Psoas muscle (tissue), 8 donors: Measurements from ENCODE around the gene YOD1. TPM values are rescaled to one million over a fixed set of nuclear protein-coding genes. Genes with fewer than 3 reads are reported as not detected.

Source experiments
- ATAC-seq, 4 donors: fragments of 200-7000 bp; cut with Tn5 transposase; one replicate each; pipeline ENCODE4 v1.9.1; 2020; ENCODE audit warnings: moderate library complexity in 3 of 4, mild to moderate bottlenecking in 2 of 4
- DNase-seq, 2 donors: peaks; one replicate each; pipeline ENCODE4 v3.0.0-alpha.2; 2020
- H3K27ac ChIP-seq: fragments of 200-600 bp; one replicate; pipeline ENCODE4 v1.8.0; 2022
- H3K27me3 ChIP-seq, 3 donors: fragments of 200-600 bp in 1 of 3; one replicate each; pipeline versions ENCODE4 v1.6.1 to v1.8.0; 2013 to 2022; ENCODE audit warnings: low read length in 2 of 3, mild to moderate bottlenecking in 2 of 3, moderate library complexity in 1 of 3; ENCODE audit not compliant: insufficient read depth in 3 of 3
- H3K36me3 ChIP-seq, 2 donors: fragments of 200-600 bp in 1 of 2; one replicate each; pipeline versions ENCODE4 v1.6.1 to v1.8.0; 2013 to 2022; ENCODE audit warnings: low read depth in 1 of 2, mild to moderate bottlenecking in 1 of 2, moderate library complexity in 1 of 2; ENCODE audit not compliant: insufficient read depth in 1 of 2
- H3K4me1 ChIP-seq: fragments of 200-600 bp; one replicate; pipeline ENCODE4 v1.8.0; 2022
- H3K4me3 ChIP-seq: fragments of 200-600 bp; one replicate; pipeline ENCODE4 v1.8.0; 2022; ENCODE audit warnings: mild to moderate bottlenecking
- H3K9me3 ChIP-seq: fragments of 200-600 bp; one replicate; pipeline ENCODE4 v1.8.0; 2022
- CTCF ChIP-seq: fragments of 200-600 bp; IDR thresholded peaks from one replicate; pipeline ENCODE4 v1.8.0; 2022; ENCODE audit warnings: antibody characterized with exemption
- WGBS, 3 donors: extraction: QIAGEN DNeasy Blood & Tissue Kit; methylation state at CpG; one replicate each; pipeline versions ENCODE4 v1.1.6 to v1.1.7; 2013; 5-methylcytosine and 5-hydroxymethylcytosine counted together
- intact Hi-C, 2 donors: fragments of 100-400 bp; cut with DNase I; formaldehyde crosslinking; loops; one replicate each; pipeline versions ENCODE4 v1.11.0 to v1.14.2; 2022
- polyA plus RNA-seq, 3 donors: library from polyadenylated mRNA; stranded (reverse); fragments of 200-250 nt; gene quantifications; one replicate each; pipeline ENCODE4 v1.2.3, GENCODE V29; 2013
- total RNA-seq, 4 donors: library from RNA; stranded (reverse); fragmentation: NEBNext Ultra II Directional in 2 of 4; extraction: Animal tissue kit (Norgen Biotek cat#: 25700) in 2 of 4; gene quantifications; one replicate each; pipeline versions ENCODE4 v1.2.1 to v1.2.4, GENCODE V29; 2021 to 2023
- donor health status: healthy with polysubstance abuse.
- donor health status: DM: no; HTN: no; CAD: no; lungs with moderate emphysema.
- donor health status: Bipolar disorder and iron deficiency.
- donor health status: healthy.
- donor health status: DM: yes; HTN: yes; CAD: no.
- donor health status: DM: no; HTN: no; CAD: no.
- donor health status: DM: no; HTN: no; CAD: no.
- donor health status: DM: yes; HTN: yes; CAD: no.

The YOD1 gene
- total and polyA plus RNA-seq, 7 donors, result 3.9 to 7.0 (median 5.5) TPM

GRCh38 chr1:207004931-207005830 is 45.8 kb downstream of the YOD1 start:
- Histone ChIP-seq H3K27me3 (no peaks in the 10 kb centered on the region), H3K36me3 (no peaks in the 10 kb centered on the region), H3K4me1 (no peaks in the 10 kb centered on the region), H3K4me3 (no peak overlapping the region), H3K9me3 (no peaks in the 10 kb centered on the region), H3K27ac (no peak overlapping the region)
- TF ChIP-seq CTCF, result peak; percentile 49
- intact Hi-C loops, result no loop called here
- DNase-seq (no peak), ATAC-seq (peak; percentile 39 to 77 (median 58))
- WGBS, 3 donors, result 40 to 52% (median 45%) methylated on average over 9 of the region's 9 CpGs

- H3K4me3 ChIP-seq, result no peak overlapping the region
- H3K9me3 ChIP-seq, result no peaks in the 10 kb centered on the region
- no peaks in the 10 kb centered on the region for H3K27me3 ChIP-seq
- WGBS, 3 donors, result 72 to 88% (median 73%) methylated on average over 4 of the region's 4 CpGs
- no peaks in the 10 kb centered on the region for H3K4me1 ChIP-seq
- no peak overlapping the region for H3K27ac ChIP-seq
- ATAC-seq (no peak), DNase-seq (no peak)
- TF ChIP-seq CTCF, result no peak
- intact Hi-C loops, result no loop called here
- H3K36me3 ChIP-seq, result no peaks in the 10 kb centered on the region
These were observed 47.8 kb downstream of the YOD1 start for GRCh38 chr1:207003210-207003609.

- Histone ChIP-seq H3K36me3 (no peaks in the 10 kb centered on the region), H3K9me3 (no peaks in the 10 kb centered on the region), H3K4me1 (no peaks in the 10 kb centered on the region), H3K27me3 (no peaks in the 10 kb centered on the region), H3K4me3 (no peak overlapping the region), H3K27ac (no peak overlapping the region)
- ATAC-seq (no peak), DNase-seq (no peak)
- TF ChIP-seq CTCF, result no peak
- WGBS, 3 donors, result 57 to 78% (median 76%) methylated on average over 1 of the region's 1 CpG
- intact Hi-C loops, result no loop called here
These were observed 48.3 kb downstream of the YOD1 start for GRCh38 chr1:207002724-207003146.

- DNase-seq (no peak), ATAC-seq (no peak)
- no peak for TF ChIP-seq CTCF
- Histone ChIP-seq H3K27ac (no peak overlapping the region), H3K36me3 (no peaks in the 10 kb centered on the region), H3K9me3 (no peaks in the 10 kb centered on the region), H3K4me1 (no peaks in the 10 kb centered on the region), H3K27me3 (no peaks in the 10 kb centered on the region), H3K4me3 (no peak overlapping the region)
- intact Hi-C loops, result no loop called here
- WGBS, 3 donors, result 78 to 89% (median 83%) methylated on average over 5 of the region's 5 CpGs
These were observed 49.3 kb downstream of the YOD1 start for GRCh38 chr1:207001492-207002245.
